Vagina (tissue), 2 donors: Measurements from ENCODE around the gene ERCC6L2. TPM values are rescaled to one million over a fixed set of nuclear protein-coding genes. Genes with fewer than 3 reads are reported as not detected.
A peak's percentile ranks its signal among the peaks of the same experiment; 100 is the strongest.

Experiments used
- DNase-seq, 2 donors: peaks; one replicate each; pipeline ENCODE4 v3.0.0-alpha.2; 2017; ENCODE audit errors: extremely low spot score in 2 of 2
- H3K27ac ChIP-seq: fragments of 200-600 bp; sonication (generic); one replicate; pipeline ENCODE4 v1.5.1; 2019
- H3K27me3 ChIP-seq: fragments of 200-600 bp; sonication (generic); one replicate; pipeline ENCODE4 v1.5.1; 2019
- H3K36me3 ChIP-seq, 2 donors: fragments of 200-600 bp; sonication (generic); one replicate each; pipeline ENCODE4 v1.5.1; 2017 to 2019
- H3K4me1 ChIP-seq: fragments of 200-600 bp; sonication (generic); one replicate; pipeline ENCODE4 v1.5.1; 2019
- H3K4me3 ChIP-seq, 2 donors: fragments of 200-600 bp; sonication (generic); 1 replicate in 1 of 2; 2 replicates in 1 of 2; pipeline ENCODE4 v1.5.1; 2016 to 2019
- H3K9me3 ChIP-seq: fragments of 200-600 bp; sonication (generic); one replicate; pipeline ENCODE4 v1.5.1; 2019
- POLR2A ChIP-seq, 2 donors: fragments of 450-650 bp; IDR thresholded peaks; one replicate each; pipeline ENCODE4 v1.6.1; 2017; ENCODE audit warnings: antibody characterized with exemption in 2 of 2, mild to moderate bottlenecking in 2 of 2, moderate library complexity in 2 of 2
- POLR2AphosphoS5 ChIP-seq, 2 donors: sonication (generic); formaldehyde crosslinking; IDR thresholded peaks; one replicate each; pipeline ENCODE4 v1.9.0; 2017; ENCODE audit warnings: antibody characterized with exemption in 2 of 2, mild to moderate bottlenecking in 2 of 2, low read depth in 1 of 2; ENCODE audit not compliant: insufficient read depth in 1 of 2
- intact Hi-C: fragments of 100-400 bp; cut with DNase I; formaldehyde crosslinking; loops from one replicate; pipeline ENCODE4 v1.15.1; 2023
- total RNA-seq: library from RNA; depleted of rRNA; stranded (reverse); fragments of >200 nt; gene quantifications from one replicate; pipeline ENCODE4 v1.2.3, GENCODE V29; 2016
- TF ChIP-seq, protein P1 (sequence below), 3 experiments: fragments of 450-650 bp in 2 of 3; fragments of 200-600 bp in 1 of 3; sonication (generic) in 1 of 3; IDR thresholded peaks; one replicate each; pipeline ENCODE4 v1.5.1; 2017 to 2019; ENCODE audit warnings: antibody characterized with exemption in 3 of 3, mild to moderate bottlenecking in 2 of 3, moderate library complexity in 2 of 3

Gene ERCC6L2
- total RNA-seq, 1 donor from 2014 or later, result 59.2 TPM

DNA sequence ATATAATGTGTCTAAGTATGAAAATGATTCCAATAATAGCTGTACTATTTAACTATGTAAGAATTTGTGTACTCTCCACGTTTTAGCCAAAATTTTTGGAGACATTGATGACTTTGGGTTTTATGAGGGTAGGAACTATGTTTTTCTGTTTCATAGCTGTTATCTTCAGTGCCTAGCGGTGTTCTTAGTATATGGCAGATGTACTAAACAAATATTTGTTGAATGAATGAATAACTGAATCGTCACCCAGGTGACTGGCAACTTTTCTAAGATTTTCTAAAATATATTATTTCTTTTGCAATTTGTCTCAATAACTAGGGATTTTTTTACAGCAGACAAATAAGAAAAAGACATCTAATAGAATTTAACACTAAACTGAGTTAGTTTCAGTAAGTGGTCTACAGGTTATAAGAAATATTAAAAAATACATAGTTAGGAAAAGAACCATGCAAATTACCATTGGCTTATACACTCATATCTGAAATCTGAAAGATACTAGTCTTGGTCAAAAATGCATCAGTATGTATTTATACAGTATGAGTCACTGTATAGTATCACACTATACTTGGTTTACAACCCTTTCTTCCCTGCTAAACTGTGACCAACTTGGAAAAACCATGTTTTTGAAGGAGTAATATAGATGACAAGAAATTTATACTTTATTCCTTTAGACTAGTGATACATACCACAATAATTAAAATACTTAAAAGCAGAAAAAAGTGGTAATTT is 10.5 kb upstream of the ERCC6L2 start:
- H3K27ac ChIP-seq, result no peak overlapping the region
- H3K9me3 ChIP-seq, result no peaks in the 10 kb centered on the region
- no peak overlapping the region for H3K4me3 ChIP-seq
- no peaks in the 10 kb centered on the region for H3K36me3 ChIP-seq
- H3K4me1 ChIP-seq, result no peaks in the 10 kb centered on the region
- no peak for TF ChIP-seq POLR2AphosphoS5 (IDR thresholded peaks at IDR 0.05; ENCODE audit: insufficient read depth in 1 of 2, low read depth in 1 of 2)
- no peak for TF ChIP-seq POLR2A (IDR thresholded peaks at IDR 0.05)
- TF ChIP-seq, protein P1, sequence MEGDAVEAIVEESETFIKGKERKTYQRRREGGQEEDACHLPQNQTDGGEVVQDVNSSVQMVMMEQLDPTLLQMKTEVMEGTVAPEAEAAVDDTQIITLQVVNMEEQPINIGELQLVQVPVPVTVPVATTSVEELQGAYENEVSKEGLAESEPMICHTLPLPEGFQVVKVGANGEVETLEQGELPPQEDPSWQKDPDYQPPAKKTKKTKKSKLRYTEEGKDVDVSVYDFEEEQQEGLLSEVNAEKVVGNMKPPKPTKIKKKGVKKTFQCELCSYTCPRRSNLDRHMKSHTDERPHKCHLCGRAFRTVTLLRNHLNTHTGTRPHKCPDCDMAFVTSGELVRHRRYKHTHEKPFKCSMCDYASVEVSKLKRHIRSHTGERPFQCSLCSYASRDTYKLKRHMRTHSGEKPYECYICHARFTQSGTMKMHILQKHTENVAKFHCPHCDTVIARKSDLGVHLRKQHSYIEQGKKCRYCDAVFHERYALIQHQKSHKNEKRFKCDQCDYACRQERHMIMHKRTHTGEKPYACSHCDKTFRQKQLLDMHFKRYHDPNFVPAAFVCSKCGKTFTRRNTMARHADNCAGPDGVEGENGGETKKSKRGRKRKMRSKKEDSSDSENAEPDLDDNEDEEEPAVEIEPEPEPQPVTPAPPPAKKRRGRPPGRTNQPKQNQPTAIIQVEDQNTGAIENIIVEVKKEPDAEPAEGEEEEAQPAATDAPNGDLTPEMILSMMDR (IDR thresholded peaks at IDR 0.05), result no peak
- no peak for DNase-seq
- H3K27me3 ChIP-seq, result no peaks in the 10 kb centered on the region
- intact Hi-C loops, result no loop called here

DNA sequence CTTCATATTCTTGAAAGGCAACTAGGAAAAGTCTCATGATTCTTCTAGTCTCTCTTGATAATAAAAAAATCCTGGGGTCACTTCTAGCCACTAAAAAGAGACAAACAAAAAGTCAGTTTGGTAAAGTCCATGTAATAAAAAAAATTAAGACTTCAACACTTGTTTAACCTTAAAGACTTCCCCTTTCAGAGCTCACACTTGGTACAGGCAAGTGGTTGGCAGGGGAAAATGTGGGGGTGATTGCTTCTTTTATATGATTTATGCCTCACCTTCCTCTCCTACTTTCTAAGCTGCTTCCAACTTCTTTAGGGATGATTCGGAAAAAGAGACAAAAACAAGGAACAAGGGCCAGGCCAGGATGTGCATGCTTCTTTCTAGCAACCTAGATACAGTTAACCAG is 5.1 kb upstream of the ERCC6L2 start:
- peaks cover 13% of the 10 kb centered on the region for H3K4me1 ChIP-seq
- no peak overlapping the region for H3K27ac ChIP-seq
- H3K27me3 ChIP-seq, result no peaks in the 10 kb centered on the region
- H3K4me3 ChIP-seq, result no peak overlapping the region
- intact Hi-C loops, result no loop called here
- no peaks in the 10 kb centered on the region for H3K9me3 ChIP-seq
- TF ChIP-seq, protein P1 (IDR thresholded peaks at IDR 0.05), result no peak
- TF ChIP-seq POLR2A (IDR thresholded peaks at IDR 0.05) (no peak), POLR2AphosphoS5 (IDR thresholded peaks at IDR 0.05; ENCODE audit: insufficient read depth in 1 of 2, low read depth in 1 of 2) (no peak)
- DNase-seq, result no peak
- H3K36me3 ChIP-seq, result peaks cover 0 to 2% of the 10 kb centered on the region in 2 donors

DNA sequence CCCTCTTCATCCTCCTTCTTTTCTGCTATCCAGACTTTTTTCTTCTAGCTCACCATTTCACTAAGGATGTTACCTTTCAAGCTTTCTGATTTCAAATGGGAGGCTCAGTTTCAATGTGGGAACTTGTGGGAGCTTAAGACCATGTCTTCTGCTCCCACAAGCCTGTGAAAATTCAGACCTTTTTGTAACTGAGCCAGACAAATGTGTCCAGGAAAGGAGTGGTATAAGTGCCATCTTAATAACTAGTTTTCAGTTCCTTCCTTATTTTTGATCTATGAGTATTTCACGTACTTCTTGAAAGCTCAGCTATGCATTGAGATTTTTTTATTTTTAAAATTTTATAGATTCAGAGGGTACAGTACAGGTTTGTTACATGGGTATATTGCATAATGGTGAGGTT is 4.6 kb upstream of the ERCC6L2 start:
- no peak for DNase-seq
- no peaks in the 10 kb centered on the region for H3K9me3 ChIP-seq
- TF ChIP-seq POLR2A (IDR thresholded peaks at IDR 0.05), result no peak
- no peak for TF ChIP-seq POLR2AphosphoS5 (IDR thresholded peaks at IDR 0.05; ENCODE audit: insufficient read depth in 1 of 2, low read depth in 1 of 2)
- TF ChIP-seq, protein P1 (IDR thresholded peaks at IDR 0.05), result no peak
- H3K27me3 ChIP-seq, result no peaks in the 10 kb centered on the region
- H3K4me1 ChIP-seq, result peaks cover 13% of the 10 kb centered on the region
- no peak overlapping the region for H3K27ac ChIP-seq
- H3K36me3 ChIP-seq, result peaks cover 0 to 2% of the 10 kb centered on the region in 2 donors
- H3K4me3 ChIP-seq, result no peak overlapping the region
- intact Hi-C loops, result no loop called here

- no peak for TF ChIP-seq POLR2A (IDR thresholded peaks at IDR 0.05)
- TF ChIP-seq, protein P1 (IDR thresholded peaks at IDR 0.05), result no peak
- no peak for TF ChIP-seq POLR2AphosphoS5 (IDR thresholded peaks at IDR 0.05; ENCODE audit: insufficient read depth in 1 of 2, low read depth in 1 of 2)
- H3K9me3 ChIP-seq, result no peaks in the 10 kb centered on the region
- intact Hi-C loops, result no loop called here
- H3K4me1 ChIP-seq, result peaks cover 15% of the 10 kb centered on the region
- no peak overlapping the region for H3K4me3 ChIP-seq
- H3K27me3 ChIP-seq, result no peaks in the 10 kb centered on the region
- peaks cover 0 to 2% of the 10 kb centered on the region in 2 donors for H3K36me3 ChIP-seq
- no peak for DNase-seq
- no peak overlapping the region for H3K27ac ChIP-seq
These were observed 1.0 kb upstream of the ERCC6L2 start for GRCh38 chr9:95874303-95874988.

GRCh38 chr9:95874989-95875304 is 544 bp upstream of the ERCC6L2 start:
- TF ChIP-seq POLR2AphosphoS5 (IDR thresholded peaks at IDR 0.05; ENCODE audit: insufficient read depth in 1 of 2, low read depth in 1 of 2) (no peak), POLR2A (IDR thresholded peaks at IDR 0.05) (no peak)
- TF ChIP-seq, protein P1 (IDR thresholded peaks at IDR 0.05), result no peak
- H3K36me3 ChIP-seq, result peaks cover 0 to 2% of the 10 kb centered on the region in 2 donors
- H3K27me3 ChIP-seq, result no peaks in the 10 kb centered on the region
- intact Hi-C loops, result loop anchor here (5.0 kb wide), 1 partner anchor 368 kb away; no protein-coding TSS in a partner anchor
- H3K27ac ChIP-seq, result no peak overlapping the region
- peak in 1 of 2 donors; percentile 83 for DNase-seq
- H3K4me3 ChIP-seq, result no peak overlapping the region
- peaks cover 20% of the 10 kb centered on the region for H3K4me1 ChIP-seq
- H3K9me3 ChIP-seq, result no peaks in the 10 kb centered on the region
